ENCODE data around the gene NHERF1.

- TF ChIP-seq CTCF (conservative IDR thresholded peaks at IDR 0.05; ENCODE audit: low read length) (no peak), EZH2phosphoT487 (IDR thresholded peaks at IDR 0.05; ENCODE audit: borderline replicate concordance, low read depth, low read length) (no peak)
These were observed 5.4 kb upstream of the NHERF1 start for GRCh38 chr17:74742978-74743545.

Measured in OCI-LY7 (cell line).